IMR-90 (cell line): ENCODE data around the gene AGXT. TPM values are rescaled to one million over a fixed set of nuclear protein-coding genes. Genes with fewer than 3 reads are reported as not detected.

Experiments used
- ATAC-seq: fragments of 200-7000 bp; cut with Tn5 transposase; 2 replicates; pipeline ENCODE4 v1.9.1; 2020; ENCODE audit warnings: low read depth, mild to moderate bottlenecking, moderate library complexity
- BruUV-seq: library from RNA; stranded (reverse); fragments of 400-500 nt; replicated peaks from 2 replicates; lab custom pipeline; 2021; lab: Mats Ljungman, UMichigan
- CTCF ChIA-PET: fragments of 300-600 bp; formaldehyde crosslinking; extraction: SDS; loops from one replicate; lab custom pipeline; 2021; ENCODE audit warnings: antibody characterized with exemption; lab: Yijun Ruan, JAX
- POLR2A ChIA-PET: fragments of 300-600 bp; sonication (Branson Sonifier 250); formaldehyde crosslinking; loops from one replicate; lab custom pipeline; 2022; ENCODE audit warnings: antibody characterized with exemption; ENCODE audit not compliant: unreplicated experiment; lab: Charles Lee
- DNase-seq: peaks from one replicate; pipeline ENCODE4 v3.0.0; 2013
- H2AFZ ChIP-seq: replicated peaks from 2 replicates; pipeline ENCODE3; 2013; ENCODE audit warnings: low read length, mild to moderate bottlenecking; ENCODE audit not compliant: poor library complexity
- H2AK5ac ChIP-seq: 2 replicates; pipeline ENCODE4 v1.6.1; 2013; ENCODE audit warnings: low read depth, low read length, inconsistent platforms
- H2AK9ac ChIP-seq: replicated peaks from 2 replicates; pipeline ENCODE3; 2013; ENCODE audit warnings: mild to moderate bottlenecking, low read depth, low read length, moderate library complexity; ENCODE audit not compliant: poor library complexity
- H2BK120ac ChIP-seq: 2 replicates; pipeline ENCODE4 v1.6.1; 2013; ENCODE audit warnings: low read depth, low read length, inconsistent platforms
- H2BK15ac ChIP-seq: 3 replicates; pipeline ENCODE4 v1.6.1; 2013; ENCODE audit warnings: low read depth, low read length, inconsistent platforms
- H2BK20ac ChIP-seq: 2 replicates; pipeline ENCODE4 v1.6.1; 2013; ENCODE audit warnings: low read depth, mild to moderate bottlenecking, inconsistent platforms, low read length, moderate library complexity
- H2BK5ac ChIP-seq: 2 replicates; pipeline ENCODE4 v1.6.1; 2013; ENCODE audit warnings: mild to moderate bottlenecking, low read depth, low read length, inconsistent platforms; ENCODE audit not compliant: poor library complexity, severe bottlenecking
- H3K14ac ChIP-seq: replicated peaks from 2 replicates; pipeline ENCODE4 v1.6.1; 2013; ENCODE audit warnings: low read depth, low read length, inconsistent platforms
- H3K18ac ChIP-seq: 2 replicates; pipeline ENCODE4 v1.6.1; 2013; ENCODE audit warnings: low read depth, low read length, control low read depth
- H3K23ac ChIP-seq: 2 replicates; pipeline ENCODE4 v1.6.1; 2013; ENCODE audit warnings: low read depth, low read length, inconsistent platforms
- H3K27ac ChIP-seq: 2 replicates; pipeline ENCODE4 v1.5.1; 2013; ENCODE audit warnings: mild to moderate bottlenecking, control low read depth, low read length; ENCODE audit not compliant: insufficient read depth
- H3K27me3 ChIP-seq: 2 replicates; pipeline ENCODE4 v1.6.1; 2013; ENCODE audit warnings: low read length; ENCODE audit not compliant: control insufficient read depth, insufficient read depth
- H3K36me3 ChIP-seq: 2 replicates; pipeline ENCODE4 v1.6.1; 2013; ENCODE audit warnings: low read length, mixed read lengths; ENCODE audit not compliant: control insufficient read depth, insufficient read depth
- H3K4ac ChIP-seq: 2 replicates; pipeline ENCODE4 v1.6.1; 2013; ENCODE audit warnings: low read depth, low read length, inconsistent platforms
- H3K4me1 ChIP-seq: 2 replicates; pipeline ENCODE4 v1.6.1; 2013; ENCODE audit warnings: low read length, mixed read lengths; ENCODE audit not compliant: control insufficient read depth, insufficient read depth
- H3K4me2 ChIP-seq: 2 replicates; pipeline ENCODE4 v1.6.1; 2013; ENCODE audit warnings: low read depth, mild to moderate bottlenecking, control low read depth, low read length, moderate library complexity
- H3K4me3 ChIP-seq: 2 replicates; pipeline ENCODE4 v1.5.1; 2013; ENCODE audit warnings: low read depth, mild to moderate bottlenecking, control low read depth, low read length, moderate library complexity; ENCODE audit not compliant: insufficient read depth
- H3K56ac ChIP-seq: 2 replicates; pipeline ENCODE4 v1.6.1; 2013; ENCODE audit warnings: low read length, inconsistent platforms; ENCODE audit not compliant: insufficient read depth; ENCODE audit errors: extremely low read depth
- H3K79me1 ChIP-seq, 2 experiments: 2 replicates each; pipeline ENCODE4 v1.6.1; 2013; ENCODE audit warnings: low read length in 2 of 2, inconsistent platforms in 1 of 2, low read depth in 1 of 2
- H3K9ac ChIP-seq: 2 replicates; pipeline ENCODE4 v1.6.1; 2013; ENCODE audit warnings: low read depth, low read length, control low read depth
- H3K9me1 ChIP-seq: 2 replicates; pipeline ENCODE4 v1.6.1; 2013; ENCODE audit warnings: low read length, inconsistent platforms; ENCODE audit not compliant: insufficient read depth
- H3K9me3 ChIP-seq: 2 replicates; pipeline ENCODE4 v1.6.1; 2013; ENCODE audit warnings: low read length; ENCODE audit not compliant: control insufficient read depth, insufficient read depth
- H4K20me1 ChIP-seq: 2 replicates; pipeline ENCODE4 v1.6.1; 2013; ENCODE audit warnings: low read length, inconsistent platforms; ENCODE audit not compliant: insufficient read depth
- H4K5ac ChIP-seq: 2 replicates; pipeline ENCODE4 v1.6.1; 2013; ENCODE audit warnings: mild to moderate bottlenecking, low read depth, low read length, control low read depth
- H4K8ac ChIP-seq, 2 experiments: 2 replicates each; pipeline ENCODE4 v1.6.1; 2013; ENCODE audit warnings: low read depth in 2 of 2, low read length in 2 of 2, control low read depth in 1 of 2, inconsistent platforms in 1 of 2
- H4K91ac ChIP-seq: 2 replicates; pipeline ENCODE4 v1.6.1; 2013; ENCODE audit warnings: low read depth, low read length, inconsistent platforms; ENCODE audit not compliant: insufficient read depth
- BHLHE40 ChIP-seq: fragments of 150-350 bp; IDR thresholded peaks from 2 replicates; pipeline ENCODE4 v1.6.1; 2016; ENCODE audit warnings: mild to moderate bottlenecking, low read depth, low read length
- CEBPB ChIP-seq: IDR thresholded peaks from 2 replicates; pipeline ENCODE4 v1.6.1; 2012; ENCODE audit warnings: low read depth, low read length, improper control_type of control experiment
- CHD1 ChIP-seq: IDR thresholded peaks from 2 replicates; pipeline ENCODE4 v1.6.1; 2012; ENCODE audit warnings: low read depth, low read length, improper control_type of control experiment
- MAFK ChIP-seq: IDR thresholded peaks from 2 replicates; pipeline ENCODE4 v1.6.1; 2012; ENCODE audit warnings: low read depth, low read length, improper control_type of control experiment
- MAZ ChIP-seq: IDR thresholded peaks from 2 replicates; pipeline ENCODE4 v1.6.1; 2012; ENCODE audit warnings: low read depth, mild to moderate bottlenecking, low read length, improper control_type of control experiment, moderate library complexity, borderline replicate concordance
- MXI1 ChIP-seq: IDR thresholded peaks from 2 replicates; pipeline ENCODE4 v1.6.1; 2012; ENCODE audit warnings: low read depth, mild to moderate bottlenecking, low read length, moderate library complexity, borderline replicate concordance
- NFE2L2 ChIP-seq: fragments of 150-350 bp; IDR thresholded peaks from 2 replicates; pipeline ENCODE4 v1.6.1; 2016; ENCODE audit warnings: low read depth, mild to moderate bottlenecking, low read length
- POLR2A ChIP-seq: IDR thresholded peaks from 2 replicates; pipeline ENCODE4 v1.6.1; 2012; ENCODE audit warnings: mild to moderate bottlenecking, low read depth, low read length
- RAD21 ChIP-seq: IDR thresholded peaks from 2 replicates; pipeline ENCODE4 v1.6.1; 2012; ENCODE audit warnings: low read length, improper control_type of control experiment
- SMC3 ChIP-seq: fragments of 150-350 bp; IDR thresholded peaks from 2 replicates; pipeline ENCODE4 v1.6.1; 2016; ENCODE audit warnings: low read depth, mild to moderate bottlenecking, antibody characterized with exemption, low read length, moderate library complexity
- WGBS, 2 experiments: methylation state at CpG; one replicate each; pipeline versions ENCODE4 v1.1.5 to v1.1.7; 2013; ENCODE audit warnings: missing lambda C conversion rate in 2 of 2; ENCODE audit not compliant: insufficient read length in 1 of 2; ENCODE audit errors: extremely low coverage in 2 of 2; 5-methylcytosine and 5-hydroxymethylcytosine counted together
- dilution Hi-C: fragments of 300-500 bp; cut with HindIII; formaldehyde crosslinking; loops from one replicate; pipeline ENCODE4 v1.14.3; 2018; ENCODE audit warnings: low sequenced_read_pairs; ENCODE audit not compliant: unreplicated experiment
- in situ Hi-C: fragments of 300-500 bp; cut with MboI; formaldehyde crosslinking; loops from 3 replicates; pipeline ENCODE4 v1.14.3; 2019; ENCODE audit warnings: low sequenced_read_pairs, inconsistent platforms, mixed read lengths
- intact Hi-C: fragments of 100-400 bp; cut with micrococcal nuclease; formaldehyde crosslinking; loops from 2 replicates; pipeline ENCODE4 v1.10.0; 2022
- polyA plus RNA-seq, 3 experiments: library from polyadenylated mRNA; depleted of rRNA; stranded (reverse); fragments of >200 nt; gene quantifications; 2 replicates each; pipeline ENCODE4 v1.2.3, GENCODE V29; 2012; ENCODE audit warnings: low replicate concordance in 1 of 3
- total RNA-seq: library from RNA; depleted of rRNA; stranded (reverse); fragments of >200 nt; gene quantifications from 2 replicates; pipeline ENCODE4 v1.2.3, GENCODE V29; 2012
- TF ChIP-seq, protein P1 (sequence below): fragments of 150-350 bp; IDR thresholded peaks from 2 replicates; pipeline ENCODE4 v1.6.1; 2016; ENCODE audit warnings: low read depth, mild to moderate bottlenecking, low read length, moderate library complexity, borderline replicate concordance
- TF ChIP-seq, protein P2 (sequence below): conservative IDR thresholded peaks from 2 replicates; pipeline ENCODE4 v1.5.1; 2012; ENCODE audit warnings: mild to moderate bottlenecking, low read depth, low read length, improper control_type of control experiment

The AGXT gene
- total and polyA plus RNA-seq, 2 of the 4 experiments (the other 2 are of a cell fraction) = not detected

DNA sequence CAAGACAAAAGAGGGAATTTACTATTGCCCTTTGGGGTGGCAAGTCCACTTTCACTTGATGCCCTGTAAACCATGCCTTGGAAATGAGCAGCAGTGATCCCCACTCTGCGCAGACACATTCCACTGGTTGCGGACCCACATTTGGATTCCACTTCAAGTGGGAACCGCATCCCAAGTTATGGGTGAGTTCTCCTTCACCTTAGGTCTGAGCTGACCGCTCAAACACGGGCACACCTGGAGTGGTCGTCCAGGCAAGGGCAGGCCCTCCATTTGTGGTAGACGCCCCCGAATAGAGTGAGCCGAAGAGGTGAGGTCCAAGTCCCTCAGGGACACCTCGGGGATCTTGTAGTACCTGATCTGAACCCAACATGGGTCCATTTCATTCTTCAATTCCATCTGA lies 9.8 kb upstream of the AGXT start:
- Histone ChIP-seq H2AK5ac (no peak overlapping the region), H2BK15ac (no peak overlapping the region), H3K9me3 (peaks cover 11% of the 10 kb centered on the region), H3K14ac (no peak overlapping the region), H4K91ac (no peak overlapping the region), H3K56ac (no peak overlapping the region), H4K20me1 (no peaks in the 10 kb centered on the region), H3K4me3 (no peak overlapping the region), H3K4me1 (no peaks in the 10 kb centered on the region), H3K36me3 (no peaks in the 10 kb centered on the region), H3K9ac (no peak overlapping the region), H2BK5ac (no peak overlapping the region), H3K79me1 (no peaks in the 10 kb centered on the region), H3K4ac (no peak overlapping the region), H3K9me1 (no peaks in the 10 kb centered on the region), H2AK9ac (no peak overlapping the region), H4K5ac (no peak overlapping the region), H3K4me2 (no peak overlapping the region), H3K18ac (no peak overlapping the region), H2BK120ac (no peak overlapping the region), H2AFZ (no peak overlapping the region), H2BK20ac (no peak overlapping the region), H3K27ac (no peak overlapping the region), H3K23ac (no peak overlapping the region), H3K27me3 (peaks cover 43% of the 10 kb centered on the region), H4K8ac (no peak overlapping the region)
- BruUV-seq = no TSS peak
- in situ Hi-C loops (loop anchor here (10.0 to 25.0 kb wide), 2 partner anchors 216 to 803 kb away; no protein-coding TSS in a partner anchor), intact Hi-C loops (no loop called here), dilution Hi-C loops (no loop called here)
- ChIA-PET CTCF (no interaction called here), POLR2A (no interaction called here)
- WGBS, 2 experiments = 79% methylated on average over 7 of the region's 10 CpGs; no CpG with 5 or more reads in 1 of the 2 experiments
- DNase-seq (no peak), ATAC-seq (no peak)
- TF ChIP-seq, protein P1, sequence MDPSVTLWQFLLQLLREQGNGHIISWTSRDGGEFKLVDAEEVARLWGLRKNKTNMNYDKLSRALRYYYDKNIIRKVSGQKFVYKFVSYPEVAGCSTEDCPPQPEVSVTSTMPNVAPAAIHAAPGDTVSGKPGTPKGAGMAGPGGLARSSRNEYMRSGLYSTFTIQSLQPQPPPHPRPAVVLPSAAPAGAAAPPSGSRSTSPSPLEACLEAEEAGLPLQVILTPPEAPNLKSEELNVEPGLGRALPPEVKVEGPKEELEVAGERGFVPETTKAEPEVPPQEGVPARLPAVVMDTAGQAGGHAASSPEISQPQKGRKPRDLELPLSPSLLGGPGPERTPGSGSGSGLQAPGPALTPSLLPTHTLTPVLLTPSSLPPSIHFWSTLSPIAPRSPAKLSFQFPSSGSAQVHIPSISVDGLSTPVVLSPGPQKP = no peak
- TF ChIP-seq SMC3 (no peak), MAFK (no peak), MAZ (no peak), BHLHE40 (no peak), POLR2A (no peak), CHD1 (no peak), NFE2L2 (no peak), MXI1 (no peak), CEBPB (no peak), RAD21 (no peak)
- TF ChIP-seq, protein P2, sequence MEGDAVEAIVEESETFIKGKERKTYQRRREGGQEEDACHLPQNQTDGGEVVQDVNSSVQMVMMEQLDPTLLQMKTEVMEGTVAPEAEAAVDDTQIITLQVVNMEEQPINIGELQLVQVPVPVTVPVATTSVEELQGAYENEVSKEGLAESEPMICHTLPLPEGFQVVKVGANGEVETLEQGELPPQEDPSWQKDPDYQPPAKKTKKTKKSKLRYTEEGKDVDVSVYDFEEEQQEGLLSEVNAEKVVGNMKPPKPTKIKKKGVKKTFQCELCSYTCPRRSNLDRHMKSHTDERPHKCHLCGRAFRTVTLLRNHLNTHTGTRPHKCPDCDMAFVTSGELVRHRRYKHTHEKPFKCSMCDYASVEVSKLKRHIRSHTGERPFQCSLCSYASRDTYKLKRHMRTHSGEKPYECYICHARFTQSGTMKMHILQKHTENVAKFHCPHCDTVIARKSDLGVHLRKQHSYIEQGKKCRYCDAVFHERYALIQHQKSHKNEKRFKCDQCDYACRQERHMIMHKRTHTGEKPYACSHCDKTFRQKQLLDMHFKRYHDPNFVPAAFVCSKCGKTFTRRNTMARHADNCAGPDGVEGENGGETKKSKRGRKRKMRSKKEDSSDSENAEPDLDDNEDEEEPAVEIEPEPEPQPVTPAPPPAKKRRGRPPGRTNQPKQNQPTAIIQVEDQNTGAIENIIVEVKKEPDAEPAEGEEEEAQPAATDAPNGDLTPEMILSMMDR = no peak
